Smooth muscle cell of trachea (primary cell): ENCODE data around the gene PRSS33. TPM values are rescaled to one million over a fixed set of nuclear protein-coding genes. Genes with fewer than 3 reads are reported as not detected.

Experiments used
- total RNA-seq: library from RNA; depleted of rRNA; stranded (reverse); fragments of >200 nt; gene quantifications from 2 replicates; pipeline ENCODE4 v1.2.1, GENCODE V29; 2014

The PRSS33 gene
- not detected in 2 replicates for total RNA-seq

GRCh38 chr16:2787406-2787805 lies at the start of gene PRSS33:
Gene PRSS33, minus strand, starts transcription at chr16:2787560. Its CDS starts 1,013 bp downstream, at chr16:2786547.

GRCh38 chr16:2829501-2830354 lies 42.4 kb upstream of the PRSS33 start, which contains the start of gene ZG16B:
Gene ZG16B, plus strand, starts transcription at chr16:2830303. Its CDS starts 139 bp downstream, at chr16:2830442.

GRCh38 chr16:2816751-2817339 lies 29.5 kb upstream of the PRSS33 start, which contains the start of gene PRSS21:
Gene PRSS21, plus strand, starts transcription at chr16:2817237. Its CDS starts 32 bp downstream, at chr16:2817269.

GRCh38 chr16:2777231-2777902 lies 10.0 kb downstream of the PRSS33 start, which contains the start of gene ELOB:
Gene ELOB, minus strand, starts transcription at chr16:2777280. Its CDS starts 41 bp downstream, at chr16:2777239.

GRCh38 chr16:2752035-2752849 lies 35.1 kb downstream of the PRSS33 start, which contains the start of gene SRRM2:
Gene SRRM2, plus strand, starts transcription at chr16:2752638. Its CDS starts 3,727 bp downstream, at chr16:2756365.

Other genes starting within 250 kb of the PRSS33 start
- gene PDPK1, start 249.5 kb downstream of the PRSS33 start, total RNA-seq = 19.9 and 28.1 TPM in 2 replicates
- gene KCTD5, start 105.0 kb downstream of the PRSS33 start, total RNA-seq = 17.6 and 25.6 TPM in 2 replicates
- 0.58 and 1.3 TPM in 2 replicates for gene PRSS27, start 67.3 kb downstream of the PRSS33 start, total RNA-seq
- gene SRRM2, start 34.9 kb downstream of the PRSS33 start, total RNA-seq = 71.9 and 83.0 TPM in 2 replicates
- 303 and 308 TPM in 2 replicates for gene ELOB, start 10.3 kb downstream of the PRSS33 start, total RNA-seq
- not detected in 2 replicates for gene PRSS41, start 10.9 kb upstream of the PRSS33 start, total RNA-seq
- gene PRSS21, start 29.7 kb upstream of the PRSS33 start, total RNA-seq = 0.44 and 2.0 TPM in 2 replicates
- not detected in 2 replicates for gene ZG16B, start 42.7 kb upstream of the PRSS33 start, total RNA-seq
- not detected in 2 replicates for gene PRSS22, start 70.6 kb upstream of the PRSS33 start, total RNA-seq
- gene FLYWCH2, start 95.7 kb upstream of the PRSS33 start, total RNA-seq = 73.9 and 77.1 TPM in 2 replicates
- gene FLYWCH1, start 124.4 kb upstream of the PRSS33 start, total RNA-seq = 46.4 and 77.6 TPM in 2 replicates
- 0.17 TPM in 1 of 2 replicates, not detected in the other for gene KREMEN2, start 176.7 kb upstream of the PRSS33 start, total RNA-seq
- gene PAQR4, start 181.8 kb upstream of the PRSS33 start, total RNA-seq = 2.5 and 6.5 TPM in 2 replicates
- 0.83 and 9.9 TPM in 2 replicates for gene PKMYT1, start 192.9 kb upstream of the PRSS33 start, total RNA-seq
- under 0.01 TPM in 1 of 2 replicates, not detected in the other for gene CLDN9, start 225.4 kb upstream of the PRSS33 start, total RNA-seq
- gene CLDN6, start 230.6 kb upstream of the PRSS33 start, total RNA-seq = 0.15 TPM in 1 of 2 replicates, not detected in the other
- gene TNFRSF12A, start 232.8 kb upstream of the PRSS33 start, total RNA-seq = 91.0 and 208 TPM in 2 replicates
- 12.5 and 73.4 TPM in 2 replicates for gene HCFC1R1, start 236.4 kb upstream of the PRSS33 start, total RNA-seq
- gene THOC6, start 236.5 kb upstream of the PRSS33 start, total RNA-seq = 20.0 and 26.9 TPM in 2 replicates
- gene BICDL2, start 249.4 kb upstream of the PRSS33 start, total RNA-seq = 0.17 TPM in 1 of 2 replicates, not detected in the other